Dendritic cell treated with granulocyte-macrophage colony-stimulating factor and Interleukin-4, amounts not matched to agents 40 ng/mL and 50 ng/mL, for 4 days (primary cell): ENCODE measurements around the gene HCAR3.
"Not testable (repeated sequence)": the region's sequence is repeated elsewhere in the genome, so short reads cannot be mapped to it uniquely, and the experiment has no call there.

Source experiments
- H3K27ac Mint-ChIP-seq: one replicate; pipeline ENCODE4 v1.8.0; 2022; ENCODE audit warnings: mild to moderate bottlenecking, mixed read lengths
- H3K27me3 Mint-ChIP-seq: one replicate; pipeline ENCODE4 v1.8.0; 2022; ENCODE audit warnings: mild to moderate bottlenecking, mixed read lengths
- H3K36me3 Mint-ChIP-seq: one replicate; pipeline ENCODE4 v1.8.0; 2022; ENCODE audit warnings: low read depth, mixed read lengths
- H3K4me1 Mint-ChIP-seq: one replicate; pipeline ENCODE4 v1.8.0; 2022; ENCODE audit warnings: low read depth, mixed read lengths
- H3K4me3 Mint-ChIP-seq: one replicate; pipeline ENCODE4 v1.8.0; 2022; ENCODE audit warnings: mild to moderate bottlenecking, moderate library complexity, mixed read lengths
- H3K9me3 Mint-ChIP-seq: one replicate; pipeline ENCODE4 v1.8.0; 2022; ENCODE audit warnings: mixed read lengths
- intact Hi-C: fragments of 100-400 bp; cut with micrococcal nuclease; formaldehyde crosslinking; loops from one replicate; pipeline ENCODE4 v1.15.0; 2022

Gene HCAR3

GRCh38 chr12:122716658-122717057 lies at the start of gene HCAR3:
Gene HCAR3, minus strand, starts transcription at chr12:122716811. Its CDS starts 74 bp downstream, at chr12:122716737.
- Mint-ChIP-seq H3K4me3 (peak within 1 kb of the TSS; percentile 66), H3K27ac (peak within 1 kb of the TSS; percentile 60), H3K27me3 (peaks cover 17% of the 10 kb centered on the region), H3K4me1 (peaks cover 54% of the 10 kb centered on the region)
- H3K9me3 Mint-ChIP-seq, intact Hi-C loops, H3K36me3 Mint-ChIP-seq: not testable (repeated sequence)

- H3K4me3 Mint-ChIP-seq, result no peak overlapping the region
- H3K4me1 Mint-ChIP-seq, result peaks cover 39% of the 10 kb centered on the region
- no peaks in the 10 kb centered on the region for H3K9me3 Mint-ChIP-seq
- peaks cover 98% of the 10 kb centered on the region for H3K36me3 Mint-ChIP-seq
- intact Hi-C loops, result no loop called here
- H3K27me3 Mint-ChIP-seq, result no peaks in the 10 kb centered on the region
- no peak overlapping the region for H3K27ac Mint-ChIP-seq
Measured at GRCh38 chr12:122757568-122757967, 41.0 kb upstream of the HCAR3 start.

GRCh38 chr12:122754790-122755189 lies 38.2 kb upstream of the HCAR3 start:
- Mint-ChIP-seq H3K4me3 (no peak overlapping the region), H3K4me1 (peaks cover 50% of the 10 kb centered on the region), H3K27ac (no peak overlapping the region), H3K9me3 (no peaks in the 10 kb centered on the region), H3K27me3 (no peaks in the 10 kb centered on the region), H3K36me3 (peaks cover 74% of the 10 kb centered on the region)
- intact Hi-C loops, result no loop called here

GRCh38 chr12:122753319-122753650 lies 36.7 kb upstream of the HCAR3 start:
- Mint-ChIP-seq H3K27me3 (no peaks in the 10 kb centered on the region), H3K4me1 (peaks cover 55% of the 10 kb centered on the region)

GRCh38 chr12:122752464-122753318 lies 36.1 kb upstream of the HCAR3 start, which contains the start of gene DENR:
Gene DENR, plus strand, starts transcription at chr12:122752824. Its CDS starts 878 bp downstream, at chr12:122753702.
- Mint-ChIP-seq H3K4me3 (peak within 1 kb of the TSS; percentile 94), H3K9me3 (no peaks in the 10 kb centered on the region), H3K27ac (peak within 1 kb of the TSS; percentile 90), H3K27me3 (no peaks in the 10 kb centered on the region), H3K4me1 (peaks cover 56% of the 10 kb centered on the region), H3K36me3 (peaks cover 53% of the 10 kb centered on the region)
- intact Hi-C loops, result loop anchor here (1.0 kb wide), 1 partner anchor 114 kb away; no protein-coding TSS in a partner anchor

More at GRCh38 chr12:122753319-122753650, 36.7 kb upstream of the HCAR3 start:
- H3K9me3 Mint-ChIP-seq, result no peaks in the 10 kb centered on the region
- intact Hi-C loops, result no loop called here
- peaks cover 59% of the 10 kb centered on the region for H3K36me3 Mint-ChIP-seq
- H3K4me3 Mint-ChIP-seq, result peak overlapping the region; percentile 94
- peak overlapping the region; percentile 90 for H3K27ac Mint-ChIP-seq

GRCh38 chr12:122750781-122751515 lies 34.3 kb upstream of the HCAR3 start:
- H3K9me3 Mint-ChIP-seq, H3K4me3 Mint-ChIP-seq, intact Hi-C loops, H3K27ac Mint-ChIP-seq, H3K27me3 Mint-ChIP-seq: not testable (repeated sequence)
- peaks cover 44% of the 10 kb centered on the region for H3K4me1 Mint-ChIP-seq
- peaks cover 36% of the 10 kb centered on the region for H3K36me3 Mint-ChIP-seq

GRCh38 chr12:122749569-122750332 lies 33.1 kb upstream of the HCAR3 start:
- Mint-ChIP-seq H3K27ac (no peak overlapping the region), H3K4me1 (peaks cover 41% of the 10 kb centered on the region), H3K9me3 (no peaks in the 10 kb centered on the region), H3K27me3 (no peaks in the 10 kb centered on the region), H3K4me3 (no peak overlapping the region), H3K36me3 (peaks cover 24% of the 10 kb centered on the region)
- intact Hi-C loops, result no loop called here

- peaks cover 1% of the 10 kb centered on the region for H3K36me3 Mint-ChIP-seq
- intact Hi-C loops, result no loop called here
- no peaks in the 10 kb centered on the region for H3K27me3 Mint-ChIP-seq
- H3K9me3 Mint-ChIP-seq, result no peaks in the 10 kb centered on the region
- no peak overlapping the region for H3K4me3 Mint-ChIP-seq
- peaks cover 43% of the 10 kb centered on the region for H3K4me1 Mint-ChIP-seq
- H3K27ac Mint-ChIP-seq, result no peak overlapping the region
Measured at GRCh38 chr12:122747224-122748135, 30.9 kb upstream of the HCAR3 start.

- Mint-ChIP-seq H3K4me1 (peaks cover 35% of the 10 kb centered on the region), H3K4me3 (no peak overlapping the region), H3K27ac (peak overlapping the region; percentile 85), H3K9me3 (peaks cover 7% of the 10 kb centered on the region), H3K27me3 (no peaks in the 10 kb centered on the region), H3K36me3 (no peaks in the 10 kb centered on the region)
- intact Hi-C loops, result no loop called here
Measured at GRCh38 chr12:122743895-122744525, 27.4 kb upstream of the HCAR3 start.

GRCh38 chr12:122740351-122740750 lies 23.7 kb upstream of the HCAR3 start:
- Mint-ChIP-seq H3K36me3 (no peaks in the 10 kb centered on the region), H3K4me1 (peaks cover 25% of the 10 kb centered on the region), H3K27ac (no peak overlapping the region), H3K4me3 (no peak overlapping the region), H3K9me3 (peaks cover 7% of the 10 kb centered on the region), H3K27me3 (peaks cover 3% of the 10 kb centered on the region)
- intact Hi-C loops, result no loop called here

GRCh38 chr12:122738571-122738970 lies 22.0 kb upstream of the HCAR3 start:
- Mint-ChIP-seq H3K36me3 (no peaks in the 10 kb centered on the region), H3K4me1 (peaks cover 19% of the 10 kb centered on the region), H3K27me3 (peaks cover 9% of the 10 kb centered on the region), H3K4me3 (no peak overlapping the region), H3K27ac (no peak overlapping the region), H3K9me3 (peaks cover 7% of the 10 kb centered on the region)
- intact Hi-C loops, result no loop called here

- Mint-ChIP-seq H3K27me3 (peaks cover 39% of the 10 kb centered on the region), H3K27ac (peak overlapping the region; percentile 10), H3K4me3 (no peak overlapping the region), H3K4me1 (peaks cover 57% of the 10 kb centered on the region), H3K9me3 (no peaks in the 10 kb centered on the region), H3K36me3 (no peaks in the 10 kb centered on the region)
- intact Hi-C loops, result no loop called here
Measured at GRCh38 chr12:122732611-122733010, 16.0 kb upstream of the HCAR3 start.

- Mint-ChIP-seq H3K4me1 (peaks cover 59% of the 10 kb centered on the region), H3K9me3 (no peaks in the 10 kb centered on the region), H3K27me3 (peaks cover 40% of the 10 kb centered on the region), H3K27ac (no peak overlapping the region), H3K36me3 (no peaks in the 10 kb centered on the region), H3K4me3 (no peak overlapping the region)
- intact Hi-C loops, result no loop called here
Measured at GRCh38 chr12:122732170-122732569, 15.6 kb upstream of the HCAR3 start.
